ENCODE data around the gene RSAD1.

DNA sequence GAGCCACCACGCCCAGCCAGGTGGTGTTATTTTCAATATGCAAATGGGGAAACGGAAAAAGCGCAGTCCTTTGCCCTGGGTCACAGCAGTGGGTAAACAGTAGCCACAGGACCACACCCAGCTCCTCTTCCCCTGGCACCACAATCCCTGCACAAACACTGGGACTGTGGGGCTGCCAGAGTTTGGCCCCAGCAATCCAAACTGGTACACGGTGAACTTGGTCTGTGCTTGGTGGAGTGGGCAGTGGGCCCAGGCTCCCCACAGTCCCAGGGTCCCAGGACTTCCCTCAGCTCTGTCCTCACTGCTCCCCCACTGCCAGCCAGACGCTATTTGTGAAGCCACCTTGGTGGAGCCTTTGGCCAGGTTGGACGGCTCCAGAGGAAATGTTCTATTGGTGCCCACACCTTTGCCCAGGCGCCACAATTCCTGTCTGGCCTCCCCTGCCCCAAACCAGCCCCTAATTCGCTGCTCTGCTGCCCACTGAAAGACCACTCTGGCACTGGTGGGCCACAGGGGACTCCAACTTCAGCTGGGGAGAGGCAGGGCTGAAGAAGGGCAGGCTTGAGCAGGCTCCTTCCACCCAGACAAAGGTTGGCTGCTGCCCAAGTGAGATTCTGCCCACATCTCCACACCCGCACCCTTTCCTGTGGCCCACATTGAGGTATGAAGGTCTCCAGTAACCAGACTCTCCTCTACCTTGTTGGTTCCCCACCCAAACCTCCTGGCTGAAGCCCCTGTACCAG is 12.1 kb upstream of the RSAD1 start:
- TF ChIP-seq CTCF (IDR thresholded peaks at IDR 0.05) (no peak), POLR2A (IDR thresholded peaks at IDR 0.05) (no peak)
